GM18520 (cell line): ENCODE measurements around the gene BIRC7.
"Not testable (repeated sequence)": the region's sequence is repeated elsewhere in the genome, so short reads cannot be mapped to it uniquely, and the experiment has no call there.

ENCODE experiments used
- ATAC-seq: cut with Tn5 transposase; IDR thresholded peaks from one replicate; pipeline ENCODE4 v1.9.1; 2021; ENCODE audit not compliant: unreplicated experiment

The BIRC7 gene

GRCh38 chr20:63206878-63207277 is 28.8 kb upstream of the BIRC7 start:
- ATAC-seq, result no peak

GRCh38 chr20:63208346-63208909 is 27.3 kb upstream of the BIRC7 start:
- ATAC-seq, result no peak

- no peak for ATAC-seq
Measured at GRCh38 chr20:63210011-63210605, 25.6 kb upstream of the BIRC7 start.

GRCh38 chr20:63212393-63212730 is 23.3 kb upstream of the BIRC7 start:
- ATAC-seq, result no peak

- ATAC-seq, result no peak
Measured at GRCh38 chr20:63212792-63213191, 22.9 kb upstream of the BIRC7 start.

- no peak for ATAC-seq
Measured at GRCh38 chr20:63214514-63214913, 21.2 kb upstream of the BIRC7 start.

GRCh38 chr20:63215101-63216040 is 20.3 kb upstream of the BIRC7 start:
- no peak for ATAC-seq

- peak; percentile 85 for ATAC-seq
Measured at GRCh38 chr20:63216041-63216848, 19.5 kb upstream of the BIRC7 start, which contains the start of gene YTHDF1. TSS of gene YTHDF1 (minus strand) at chr20:63216131. CDS start at chr20:63215892, 239 bp downstream.

- ATAC-seq, result no peak
Measured at GRCh38 chr20:63216849-63217471, 18.7 kb upstream of the BIRC7 start.

- ATAC-seq, result no peak
Measured at GRCh38 chr20:63217706-63218105, 18.0 kb upstream of the BIRC7 start.

GRCh38 chr20:63218701-63219446 is 16.8 kb upstream of the BIRC7 start:
- ATAC-seq, result no peak

- ATAC-seq, result no peak
Measured at GRCh38 chr20:63219447-63219821, 16.3 kb upstream of the BIRC7 start.

GRCh38 chr20:63219866-63220521 is 15.7 kb upstream of the BIRC7 start:
- ATAC-seq, result no peak

- no peak for ATAC-seq
Measured at GRCh38 chr20:63220696-63221399, 14.9 kb upstream of the BIRC7 start.

GRCh38 chr20:63221400-63222053 is 14.2 kb upstream of the BIRC7 start:
- ATAC-seq, result not testable (repeated sequence)

GRCh38 chr20:63222541-63222940 is 13.2 kb upstream of the BIRC7 start:
- ATAC-seq, result no peak

- ATAC-seq, result no peak
Measured at GRCh38 chr20:63223121-63223825, 12.4 kb upstream of the BIRC7 start.

GRCh38 chr20:63223826-63224207 is 11.9 kb upstream of the BIRC7 start:
- ATAC-seq, result no peak
